ENCODE measurements around the gene NGEF. TPM values are rescaled to one million over a fixed set of nuclear protein-coding genes. Genes with fewer than 3 reads are reported as not detected.
A peak's percentile ranks its signal among the peaks of the same experiment; 100 is the strongest.

NGEF gene
- polyA plus RNA-seq, 1 of the 3 experiments (the other 2 are of a cell fraction): 1.4 TPM

DNA sequence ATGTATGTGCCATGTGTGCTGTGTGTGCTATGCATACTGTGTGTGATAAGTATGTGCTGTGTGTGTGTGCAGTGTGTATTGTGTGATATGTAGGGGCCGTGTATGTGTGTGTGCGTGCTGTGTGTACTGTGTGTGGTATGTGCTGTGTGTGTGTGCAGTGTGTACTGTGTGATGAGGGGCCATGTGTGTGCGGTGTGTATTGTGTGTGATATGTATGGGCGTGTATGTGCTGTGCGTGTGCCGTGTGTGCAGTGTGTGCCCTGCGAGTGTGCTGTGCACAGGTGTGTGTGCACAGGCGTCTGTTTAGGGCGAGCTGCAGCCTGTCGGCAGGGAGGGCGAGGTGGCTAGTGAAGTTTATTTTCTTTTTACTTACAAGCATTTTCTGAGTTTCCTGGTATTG lies 126.9 kb downstream of the NGEF start:
- no peaks in the 10 kb centered on the region for H3K27me3 ChIP-seq (ENCODE audit: insufficient read depth)
- no peak overlapping the region for H3K4me3 ChIP-seq (ENCODE audit: low read depth in 2 of 2, low read length in 1 of 2)
- H2AFZ ChIP-seq (ENCODE audit: low read depth): no peak overlapping the region
- no peaks in the 10 kb centered on the region for H3K9me3 ChIP-seq
- H3K79me2 ChIP-seq (ENCODE audit: insufficient read depth): no peaks in the 10 kb centered on the region
- no peak for DNase-seq
- H3K36me3 ChIP-seq (replicated peaks in 1 of 2; ENCODE audit: control insufficient read depth in 1 of 2, insufficient read depth in 2 of 2, low read length in 1 of 2): no peaks in the 10 kb centered on the region
- no peak for TF ChIP-seq NRF1 (IDR thresholded peaks at IDR 0.05; ENCODE audit: low read depth, low read length)
- TF ChIP-seq, protein P1, sequence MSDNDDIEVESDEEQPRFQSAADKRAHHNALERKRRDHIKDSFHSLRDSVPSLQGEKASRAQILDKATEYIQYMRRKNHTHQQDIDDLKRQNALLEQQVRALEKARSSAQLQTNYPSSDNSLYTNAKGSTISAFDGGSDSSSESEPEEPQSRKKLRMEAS (IDR thresholded peaks at IDR 0.05; ENCODE audit: low read depth): no peak
- TF ChIP-seq RXRA (IDR thresholded peaks at IDR 0.05; ENCODE audit: borderline replicate concordance, low read depth): no peak
- no peak for TF ChIP-seq RCOR1 (IDR thresholded peaks at IDR 0.05; ENCODE audit: low read length)
- TF ChIP-seq, protein P2, sequence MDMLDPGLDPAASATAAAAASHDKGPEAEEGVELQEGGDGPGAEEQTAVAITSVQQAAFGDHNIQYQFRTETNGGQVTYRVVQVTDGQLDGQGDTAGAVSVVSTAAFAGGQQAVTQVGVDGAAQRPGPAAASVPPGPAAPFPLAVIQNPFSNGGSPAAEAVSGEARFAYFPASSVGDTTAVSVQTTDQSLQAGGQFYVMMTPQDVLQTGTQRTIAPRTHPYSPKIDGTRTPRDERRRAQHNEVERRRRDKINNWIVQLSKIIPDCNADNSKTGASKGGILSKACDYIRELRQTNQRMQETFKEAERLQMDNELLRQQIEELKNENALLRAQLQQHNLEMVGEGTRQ (IDR thresholded peaks at IDR 0.05; ENCODE audit: borderline replicate concordance, low read depth, low read length): no peak
- no peak for TF ChIP-seq FOXJ3 (CRISPR knock-in tag; IDR thresholded peaks at IDR 0.05)
- TF ChIP-seq, protein P3, sequence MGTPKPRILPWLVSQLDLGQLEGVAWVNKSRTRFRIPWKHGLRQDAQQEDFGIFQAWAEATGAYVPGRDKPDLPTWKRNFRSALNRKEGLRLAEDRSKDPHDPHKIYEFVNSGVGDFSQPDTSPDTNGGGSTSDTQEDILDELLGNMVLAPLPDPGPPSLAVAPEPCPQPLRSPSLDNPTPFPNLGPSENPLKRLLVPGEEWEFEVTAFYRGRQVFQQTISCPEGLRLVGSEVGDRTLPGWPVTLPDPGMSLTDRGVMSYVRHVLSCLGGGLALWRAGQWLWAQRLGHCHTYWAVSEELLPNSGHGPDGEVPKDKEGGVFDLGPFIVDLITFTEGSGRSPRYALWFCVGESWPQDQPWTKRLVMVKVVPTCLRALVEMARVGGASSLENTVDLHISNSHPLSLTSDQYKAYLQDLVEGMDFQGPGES (IDR thresholded peaks at IDR 0.05; ENCODE audit: low read depth, low read length): no peak
- H3K4me1 ChIP-seq (ENCODE audit: control insufficient read depth in 1 of 2, insufficient read depth in 2 of 2, low read depth in 1 of 2, low read length in 1 of 2): no peaks in the 10 kb centered on the region; a peak in 1 of 4 replicates
- 91% methylated on average over 11 of the region's 11 CpGs for WGBS (ENCODE audit: low lambda C conversion rate)
- no peak overlapping the region for H3K4me2 ChIP-seq
- ChIA-PET POLR2A (no interaction called here), CTCF (no interaction called here)
- H3K27ac ChIP-seq (ENCODE audit: low read depth in 2 of 2, low read length in 1 of 2): no peak overlapping the region
- no peaks in the 10 kb centered on the region for H3K9me2 ChIP-seq
- H4K20me1 ChIP-seq (ENCODE audit: insufficient read depth): no peaks in the 10 kb centered on the region
- H3K9ac ChIP-seq: no peak overlapping the region
- no peaks in the 10 kb centered on the region for H3F3A ChIP-seq (replicated peaks; ENCODE audit: insufficient read depth)

DNA sequence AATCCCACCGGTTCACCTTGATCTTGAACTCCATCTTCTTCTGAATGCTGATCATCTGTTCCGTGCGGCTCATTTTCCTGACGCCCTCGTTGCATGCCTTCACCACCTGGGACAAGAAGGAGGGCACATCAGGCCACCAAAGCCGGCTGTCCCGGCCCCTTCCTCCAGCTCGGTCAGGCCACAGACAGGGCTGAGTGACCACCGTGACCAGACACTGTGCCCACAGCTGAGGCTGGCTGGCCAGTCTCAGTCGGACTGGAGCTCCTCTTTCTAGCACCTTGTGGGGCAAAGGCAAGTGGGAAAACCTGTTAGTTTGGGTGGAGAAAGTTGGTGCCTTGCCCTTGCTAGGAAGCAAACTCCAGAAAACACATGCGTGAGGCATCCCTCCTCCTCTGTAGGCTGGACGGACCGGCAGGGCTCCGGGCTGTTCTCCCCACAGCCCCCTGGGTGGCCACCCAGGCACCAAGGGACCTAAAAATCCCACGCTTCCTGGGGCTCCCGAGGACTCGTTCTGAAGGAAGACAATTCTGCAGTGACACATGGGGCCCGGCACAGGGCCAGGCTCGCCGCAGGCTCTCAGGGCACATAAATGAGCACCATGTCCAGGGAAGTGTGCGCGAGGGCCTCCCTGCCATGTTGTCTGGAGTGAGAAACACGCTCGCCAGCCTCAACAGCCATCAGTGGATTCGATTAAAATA lies 127.6 kb downstream of the NGEF start:
- Histone ChIP-seq H4K20me1 (ENCODE audit: insufficient read depth) (no peaks in the 10 kb centered on the region), H3K4me2 (no peak overlapping the region), H3K4me1 (ENCODE audit: control insufficient read depth in 1 of 2, insufficient read depth in 2 of 2, low read depth in 1 of 2, low read length in 1 of 2) (no peaks in the 10 kb centered on the region), H3K79me2 (ENCODE audit: insufficient read depth) (no peaks in the 10 kb centered on the region), H3K27me3 (ENCODE audit: insufficient read depth) (no peaks in the 10 kb centered on the region), H3K27ac (ENCODE audit: low read depth in 2 of 2, low read length in 1 of 2) (no peak overlapping the region), H3K9me3 (no peaks in the 10 kb centered on the region), H3K9me2 (no peaks in the 10 kb centered on the region), H3K9ac (no peak overlapping the region), H3F3A (replicated peaks; ENCODE audit: insufficient read depth) (no peaks in the 10 kb centered on the region), H2AFZ (ENCODE audit: low read depth) (no peak overlapping the region), H3K36me3 (replicated peaks in 1 of 2; ENCODE audit: control insufficient read depth in 1 of 2, insufficient read depth in 2 of 2, low read length in 1 of 2) (no peaks in the 10 kb centered on the region), H3K4me3 (ENCODE audit: low read depth in 2 of 2, low read length in 1 of 2) (no peak overlapping the region)
- peak; percentile 16 for DNase-seq
- ChIA-PET CTCF (no interaction called here), POLR2A (no interaction called here)
- WGBS (ENCODE audit: low lambda C conversion rate): 85% methylated on average over 24 of the region's 25 CpGs
- TF ChIP-seq TEAD4 (IDR thresholded peaks at IDR 0.05; ENCODE audit: borderline replicate concordance, insufficient read depth): no peak
- TF ChIP-seq RAD21 (IDR thresholded peaks at IDR 0.05; ENCODE audit: low read length): no peak
- no peak for TF ChIP-seq NFIC (IDR thresholded peaks at IDR 0.05; ENCODE audit: borderline replicate concordance)
- no peak for TF ChIP-seq NRF1 (IDR thresholded peaks at IDR 0.05; ENCODE audit: low read depth, low read length)
- no peak for TF ChIP-seq EP300 (IDR thresholded peaks at IDR 0.05; ENCODE audit: borderline replicate concordance in 1 of 2, low read depth in 1 of 2, low read length in 1 of 2)
- no peak for TF ChIP-seq MEF2A (IDR thresholded peaks at IDR 0.05; ENCODE audit: borderline replicate concordance, low read depth)
- no peak for TF ChIP-seq FOXM1 (IDR thresholded peaks at IDR 0.05; ENCODE audit: low read depth)
- TF ChIP-seq, protein P4, sequence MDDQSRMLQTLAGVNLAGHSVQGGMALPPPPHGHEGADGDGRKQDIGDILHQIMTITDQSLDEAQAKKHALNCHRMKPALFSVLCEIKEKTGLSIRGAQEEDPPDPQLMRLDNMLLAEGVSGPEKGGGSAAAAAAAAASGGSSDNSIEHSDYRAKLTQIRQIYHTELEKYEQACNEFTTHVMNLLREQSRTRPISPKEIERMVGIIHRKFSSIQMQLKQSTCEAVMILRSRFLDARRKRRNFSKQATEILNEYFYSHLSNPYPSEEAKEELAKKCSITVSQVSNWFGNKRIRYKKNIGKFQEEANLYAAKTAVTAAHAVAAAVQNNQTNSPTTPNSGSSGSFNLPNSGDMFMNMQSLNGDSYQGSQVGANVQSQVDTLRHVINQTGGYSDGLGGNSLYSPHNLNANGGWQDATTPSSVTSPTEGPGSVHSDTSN (IDR thresholded peaks at IDR 0.05): no peak
- TF ChIP-seq YY1 (IDR thresholded peaks at IDR 0.05; ENCODE audit: low read depth): no peak
- no peak for TF ChIP-seq GATA2 (CRISPR knock-in tag; IDR thresholded peaks at IDR 0.05)
- TF ChIP-seq, protein P5, sequence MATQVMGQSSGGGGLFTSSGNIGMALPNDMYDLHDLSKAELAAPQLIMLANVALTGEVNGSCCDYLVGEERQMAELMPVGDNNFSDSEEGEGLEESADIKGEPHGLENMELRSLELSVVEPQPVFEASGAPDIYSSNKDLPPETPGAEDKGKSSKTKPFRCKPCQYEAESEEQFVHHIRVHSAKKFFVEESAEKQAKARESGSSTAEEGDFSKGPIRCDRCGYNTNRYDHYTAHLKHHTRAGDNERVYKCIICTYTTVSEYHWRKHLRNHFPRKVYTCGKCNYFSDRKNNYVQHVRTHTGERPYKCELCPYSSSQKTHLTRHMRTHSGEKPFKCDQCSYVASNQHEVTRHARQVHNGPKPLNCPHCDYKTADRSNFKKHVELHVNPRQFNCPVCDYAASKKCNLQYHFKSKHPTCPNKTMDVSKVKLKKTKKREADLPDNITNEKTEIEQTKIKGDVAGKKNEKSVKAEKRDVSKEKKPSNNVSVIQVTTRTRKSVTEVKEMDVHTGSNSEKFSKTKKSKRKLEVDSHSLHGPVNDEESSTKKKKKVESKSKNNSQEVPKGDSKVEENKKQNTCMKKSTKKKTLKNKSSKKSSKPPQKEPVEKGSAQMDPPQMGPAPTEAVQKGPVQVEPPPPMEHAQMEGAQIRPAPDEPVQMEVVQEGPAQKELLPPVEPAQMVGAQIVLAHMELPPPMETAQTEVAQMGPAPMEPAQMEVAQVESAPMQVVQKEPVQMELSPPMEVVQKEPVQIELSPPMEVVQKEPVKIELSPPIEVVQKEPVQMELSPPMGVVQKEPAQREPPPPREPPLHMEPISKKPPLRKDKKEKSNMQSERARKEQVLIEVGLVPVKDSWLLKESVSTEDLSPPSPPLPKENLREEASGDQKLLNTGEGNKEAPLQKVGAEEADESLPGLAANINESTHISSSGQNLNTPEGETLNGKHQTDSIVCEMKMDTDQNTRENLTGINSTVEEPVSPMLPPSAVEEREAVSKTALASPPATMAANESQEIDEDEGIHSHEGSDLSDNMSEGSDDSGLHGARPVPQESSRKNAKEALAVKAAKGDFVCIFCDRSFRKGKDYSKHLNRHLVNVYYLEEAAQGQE (IDR thresholded peaks at IDR 0.05; ENCODE audit: low read depth, low read length): no peak
- no peak for TF ChIP-seq POLR2AphosphoS5 (IDR thresholded peaks at IDR 0.05; ENCODE audit: low read depth, low read length)
- TF ChIP-seq FOXJ3 (CRISPR knock-in tag; IDR thresholded peaks at IDR 0.05): no peak
- no peak for TF ChIP-seq ELF1 (IDR thresholded peaks at IDR 0.05)
- TF ChIP-seq JUND (IDR thresholded peaks at IDR 0.05): no peak
- TF ChIP-seq CHD2 (IDR thresholded peaks at IDR 0.05; ENCODE audit: low read length, partially characterized antibody): no peak
